NT2/D1 (cell line): ENCODE results near the gene ZBTB8B.

Experiments
- SUZ12 ChIP-seq: IDR thresholded peaks from 2 replicates; pipeline ENCODE4 v1.6.1; 2011; ENCODE audit not compliant: insufficient read length, insufficient read depth; ENCODE audit errors: extremely low read depth
- YY1 ChIP-seq: IDR thresholded peaks from 2 replicates; pipeline ENCODE4 v1.6.1; 2011; ENCODE audit not compliant: insufficient read length, insufficient read depth
- ZNF274 ChIP-seq: IDR thresholded peaks from 2 replicates; pipeline ENCODE4 v1.6.1; 2011; ENCODE audit warnings: mild to moderate bottlenecking, low read depth, low read length

DNA sequence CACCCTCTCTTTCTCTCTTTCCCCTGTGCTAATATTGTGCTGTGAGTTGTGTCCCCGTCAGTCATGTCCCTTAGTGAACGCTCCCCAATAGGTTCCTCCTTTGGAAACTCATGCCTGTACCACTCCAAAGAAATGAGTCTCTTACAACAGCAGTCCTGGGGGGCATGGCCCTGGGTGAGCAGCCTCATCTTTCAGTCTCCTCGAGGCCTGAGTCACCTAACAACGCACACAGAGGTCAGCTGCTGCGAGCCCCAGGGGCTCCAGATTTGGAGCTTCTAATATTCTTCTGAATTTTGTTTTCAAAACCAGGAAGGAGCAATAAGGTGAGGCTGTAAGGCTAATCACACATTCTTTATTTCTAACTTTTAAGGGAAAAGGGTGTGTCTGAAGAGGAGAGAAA, 43.9 kb downstream of the ZBTB8B start:
- TF ChIP-seq ZNF274 (no peak), YY1 (no peak), SUZ12 (no peak)
